ENCODE data around the gene C18orf32.
A peak's percentile ranks its signal among the peaks of the same experiment; 100 is the strongest.
"Not testable (repeated sequence)": the region's sequence is repeated elsewhere in the genome, so short reads cannot be mapped to it uniquely, and the experiment has no call there.

The C18orf32 gene

DNA sequence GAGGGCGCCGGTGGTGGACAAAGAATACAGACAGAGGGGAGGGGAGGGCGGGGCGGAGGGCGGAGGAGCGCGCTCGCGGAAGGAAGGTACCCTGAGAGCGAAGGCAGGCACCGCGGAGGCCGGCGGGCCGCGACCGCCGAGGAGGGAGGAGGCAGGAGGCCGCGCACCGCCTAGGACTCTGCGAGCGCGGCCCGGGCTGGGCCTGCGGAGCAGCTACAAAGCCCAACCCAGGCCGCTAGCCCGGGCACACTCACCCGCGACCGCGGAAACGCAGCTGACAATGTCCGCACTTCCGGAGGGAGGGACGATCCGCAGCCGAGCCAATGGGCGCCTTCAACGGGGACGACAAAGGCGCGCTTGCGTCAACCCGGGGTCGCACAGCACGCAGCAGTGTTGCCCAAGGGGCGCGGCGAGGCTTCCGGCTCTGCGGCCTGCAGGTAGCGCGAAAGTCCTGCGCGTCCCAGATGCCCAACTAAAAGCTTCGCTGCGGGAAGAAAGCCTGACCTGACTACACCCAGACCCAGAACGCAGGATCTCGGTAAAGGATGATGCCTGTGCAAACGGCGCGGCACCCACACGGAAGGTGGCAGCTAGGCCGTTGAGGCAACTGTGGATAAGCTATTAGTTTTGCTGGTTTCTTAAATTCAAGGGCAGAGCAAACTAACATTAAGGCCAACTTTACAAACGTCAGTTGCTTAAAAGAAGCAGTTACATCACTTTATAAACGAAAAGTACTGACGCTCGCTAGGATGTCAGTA, at the start of gene C18orf32:
TSS of gene C18orf32 (minus strand) at position 282 of the 758 bp plus-strand sequence. CDS start 3,486 bp downstream, outside the sequence.
- peak; percentile 15 for DNase-seq

DNA sequence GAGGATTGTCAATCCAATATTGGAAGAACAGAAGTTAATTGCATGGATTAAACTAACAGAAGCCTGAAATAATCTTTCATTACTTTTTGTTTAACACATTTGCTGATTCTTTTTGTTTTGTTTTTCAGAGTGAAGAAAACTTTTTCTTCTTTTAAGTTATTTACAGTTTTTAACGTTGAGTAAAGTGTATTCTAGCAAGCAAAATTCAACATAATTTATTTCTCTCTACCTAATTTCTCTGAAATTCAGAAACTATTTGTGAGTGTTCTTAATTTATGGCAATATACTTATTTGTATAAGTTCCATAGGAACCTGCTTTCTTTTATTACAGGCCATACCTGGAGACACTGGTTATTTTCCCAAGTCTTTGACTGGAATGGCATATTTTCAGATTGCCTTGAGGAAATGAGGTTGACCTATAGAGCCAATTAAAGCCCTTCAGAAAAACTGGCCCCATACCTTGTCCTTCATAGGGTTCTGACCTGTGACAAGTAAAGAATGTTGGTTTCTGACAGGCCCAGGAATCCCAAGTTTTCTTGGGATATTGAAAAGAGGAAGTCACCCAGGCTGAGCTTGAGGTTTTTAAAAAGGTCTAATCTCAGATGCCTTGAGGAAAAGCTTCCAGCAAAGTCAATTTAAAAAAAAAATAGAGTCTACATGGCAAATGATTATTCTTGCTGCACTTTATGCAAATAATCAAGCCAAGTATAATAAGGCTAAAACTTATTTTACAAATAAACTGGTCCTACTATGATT, 48.0 kb upstream of the C18orf32 start:
- no peak for DNase-seq

DNA sequence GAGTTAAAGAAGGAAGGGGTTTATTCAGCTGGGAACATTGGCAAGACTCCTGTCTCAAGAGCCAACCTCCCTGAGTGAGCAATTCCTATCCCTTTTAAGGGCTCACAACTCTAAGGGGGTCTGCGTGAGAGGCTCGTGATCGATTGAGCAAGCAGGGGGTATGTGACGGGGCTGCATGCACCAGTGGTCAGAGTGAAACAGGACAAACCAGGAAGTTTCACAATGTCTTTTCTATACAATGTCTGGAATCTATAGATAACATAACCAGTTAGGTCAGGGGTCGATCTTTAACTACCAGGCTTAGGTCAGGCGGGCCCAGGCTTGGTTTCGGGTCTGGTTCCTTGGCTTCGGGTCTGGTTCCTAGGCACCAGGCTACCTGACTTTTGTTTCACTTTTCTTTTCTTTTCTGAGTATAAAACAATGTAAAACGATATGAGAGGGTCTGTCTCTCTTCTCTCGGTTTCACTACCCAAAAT, 44.7 kb upstream of the C18orf32 start:
- DNase-seq = no peak

DNA sequence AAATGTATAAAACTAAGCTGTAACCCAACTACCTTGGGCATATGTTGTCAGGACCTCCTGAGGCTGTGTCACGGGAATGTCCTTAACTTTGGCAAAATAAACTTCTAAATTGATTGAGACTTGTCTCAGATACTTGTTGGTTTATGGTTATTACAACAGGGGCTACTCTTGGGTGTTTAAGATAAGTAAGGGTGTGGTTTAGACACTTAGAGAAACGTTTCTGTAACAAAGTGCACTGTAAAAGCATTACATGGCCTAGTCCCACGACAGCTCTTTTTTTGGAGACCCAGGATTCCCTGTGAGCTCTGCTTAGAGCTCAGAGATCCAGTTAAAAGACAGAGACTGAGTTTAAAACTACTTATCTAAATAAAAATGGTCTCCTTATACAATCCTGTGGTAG, 42.6 kb upstream of the C18orf32 start:
- DNase-seq = no peak

DNA sequence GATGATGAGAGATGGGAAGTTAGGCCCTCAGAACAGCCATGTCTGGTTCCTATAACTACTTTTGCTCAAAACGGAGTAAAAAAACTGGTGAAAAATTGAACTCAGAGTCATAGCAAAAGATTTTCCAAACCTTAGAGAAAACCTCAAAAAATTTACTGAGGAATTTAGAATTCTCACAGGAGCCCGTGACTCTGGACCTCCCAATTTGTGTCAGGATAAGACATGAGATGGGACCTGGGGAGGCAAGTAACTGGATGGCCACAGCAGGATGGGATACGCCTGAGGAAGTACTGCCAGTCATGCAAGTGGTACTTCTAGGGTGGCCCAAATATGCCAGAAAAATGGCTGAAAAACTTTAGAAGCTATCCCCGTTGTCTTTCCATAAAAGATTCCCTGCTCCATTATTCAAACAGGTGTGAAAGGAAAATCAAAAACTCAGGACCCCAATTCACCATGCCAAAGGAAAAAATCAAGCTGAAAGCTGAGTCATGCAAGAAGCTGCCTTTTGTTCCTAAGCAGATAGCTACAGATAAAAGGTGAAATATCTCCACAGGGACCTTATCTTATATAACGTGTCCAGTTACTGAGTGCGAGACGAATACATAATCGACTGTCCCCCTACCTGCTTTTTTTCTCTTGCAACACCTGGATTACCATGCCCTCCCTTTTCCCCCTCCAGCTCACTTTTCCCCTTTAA, 40.7 kb upstream of the C18orf32 start:
- DNase-seq = no peak

DNA sequence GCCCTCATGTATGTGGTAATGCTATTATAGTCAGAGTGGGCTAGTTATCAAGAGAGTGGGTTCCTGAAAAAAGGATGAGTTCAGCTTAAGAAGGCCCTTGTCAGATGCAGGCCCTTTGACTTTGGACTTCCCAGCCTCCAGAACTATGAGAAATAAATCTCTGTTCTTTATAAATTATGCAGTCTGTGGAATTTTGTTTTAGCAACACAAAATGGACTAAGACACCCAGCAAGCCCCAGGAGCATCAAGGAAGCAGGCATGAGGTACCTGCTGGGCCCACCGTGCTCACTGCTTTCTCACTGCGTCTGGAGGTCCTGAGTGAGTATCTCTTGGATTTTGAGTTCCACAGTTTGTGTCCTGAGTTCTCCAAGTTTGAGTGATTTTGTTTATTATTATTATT, 38.9 kb upstream of the C18orf32 start:
- DNase-seq = no peak

DNA sequence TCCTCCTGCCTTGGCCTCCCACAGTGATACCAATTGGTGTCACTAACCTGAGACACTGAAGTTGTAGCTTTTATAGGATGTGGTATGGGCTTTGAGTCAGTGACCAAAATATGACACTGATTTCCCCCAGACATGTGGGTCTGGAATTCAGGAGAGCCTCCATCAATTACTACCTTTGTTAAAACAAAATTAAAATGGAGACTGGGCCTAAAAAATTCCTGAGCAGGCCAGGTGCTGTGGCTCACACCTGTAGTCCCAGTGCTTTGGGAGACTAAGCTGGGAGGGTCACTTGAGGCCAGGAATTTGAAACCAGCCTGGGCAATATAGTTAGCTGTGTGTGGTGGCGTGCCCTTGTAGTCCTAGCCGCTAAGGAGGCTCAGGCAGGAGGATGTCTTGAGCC, 37.9 kb upstream of the C18orf32 start:
- DNase-seq = no peak

DNA sequence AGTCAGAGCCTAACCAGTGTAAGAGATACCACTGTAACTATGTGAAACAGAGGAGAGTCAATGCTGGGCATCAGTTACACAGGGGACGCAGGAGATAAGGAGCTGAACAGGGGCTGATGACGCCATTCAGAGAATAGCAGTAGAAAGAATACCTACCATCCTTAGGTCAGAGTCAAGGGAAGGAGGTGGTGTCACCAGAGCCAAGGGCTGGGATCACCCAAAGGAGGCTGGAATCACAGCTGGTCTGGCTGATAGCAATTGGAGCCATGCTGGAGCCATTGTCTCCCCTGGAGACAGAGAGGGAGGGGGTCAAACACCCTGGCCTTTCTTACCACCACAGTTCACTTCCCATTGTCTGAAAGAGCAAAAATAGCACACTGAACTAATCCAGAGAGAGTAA, 37.3 kb upstream of the C18orf32 start:
- DNase-seq = no peak

DNA sequence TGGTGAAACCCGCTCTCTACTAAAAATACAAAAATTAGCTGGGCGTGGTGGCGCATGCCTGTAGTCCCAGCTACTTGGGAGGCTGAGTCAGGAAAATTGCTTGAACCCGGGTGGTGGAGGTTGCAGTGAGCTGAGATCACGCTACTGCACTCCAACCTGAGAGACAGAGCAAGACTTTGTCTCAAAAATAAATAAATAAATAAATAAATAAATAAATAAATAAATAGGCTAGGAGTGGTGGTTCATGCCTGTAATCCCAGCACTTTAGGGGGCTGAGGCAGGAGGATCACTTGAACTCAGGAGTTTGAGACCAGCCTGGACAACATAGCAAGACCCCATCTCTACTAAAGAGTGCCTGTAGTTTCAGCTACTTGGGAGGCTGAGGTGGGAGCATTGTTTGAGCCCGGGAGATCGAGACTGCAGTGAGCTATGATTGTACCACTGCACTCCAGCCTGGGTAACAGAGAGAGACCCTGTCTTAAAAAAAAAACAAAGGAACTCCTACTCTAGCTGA, 36.6 kb upstream of the C18orf32 start:
- DNase-seq = not testable (repeated sequence)

DNA sequence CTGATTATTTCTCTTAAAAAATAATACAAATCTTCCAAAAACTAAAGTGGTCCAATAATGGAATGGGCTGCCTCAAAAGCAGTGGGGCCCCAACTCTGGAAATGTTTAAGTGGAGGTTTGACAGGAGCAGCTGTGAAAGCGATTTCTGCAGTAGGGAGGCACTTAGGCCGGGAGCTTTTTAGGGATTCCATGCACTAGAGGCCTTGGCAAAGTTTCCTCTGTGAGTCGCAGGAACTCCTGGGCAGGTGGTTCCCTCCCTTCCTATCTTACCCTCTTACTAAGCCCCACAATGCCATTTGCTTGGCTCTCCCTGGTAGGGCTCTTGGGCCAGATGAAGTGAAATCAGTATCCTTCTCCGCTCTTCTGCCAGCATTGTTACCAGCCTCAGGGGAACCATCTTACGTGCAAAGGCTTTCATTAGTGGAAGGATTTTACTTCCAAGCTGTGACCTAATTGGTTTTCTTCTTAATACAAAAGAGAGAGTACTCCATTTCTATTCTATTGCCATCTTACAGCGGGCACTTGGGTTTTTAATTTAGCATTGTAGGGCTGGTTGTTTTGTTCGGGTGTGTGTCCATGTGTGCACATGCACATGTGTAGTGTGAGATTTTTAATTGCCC, 34.3 kb upstream of the C18orf32 start:
- peak; percentile 61 for DNase-seq

DNA sequence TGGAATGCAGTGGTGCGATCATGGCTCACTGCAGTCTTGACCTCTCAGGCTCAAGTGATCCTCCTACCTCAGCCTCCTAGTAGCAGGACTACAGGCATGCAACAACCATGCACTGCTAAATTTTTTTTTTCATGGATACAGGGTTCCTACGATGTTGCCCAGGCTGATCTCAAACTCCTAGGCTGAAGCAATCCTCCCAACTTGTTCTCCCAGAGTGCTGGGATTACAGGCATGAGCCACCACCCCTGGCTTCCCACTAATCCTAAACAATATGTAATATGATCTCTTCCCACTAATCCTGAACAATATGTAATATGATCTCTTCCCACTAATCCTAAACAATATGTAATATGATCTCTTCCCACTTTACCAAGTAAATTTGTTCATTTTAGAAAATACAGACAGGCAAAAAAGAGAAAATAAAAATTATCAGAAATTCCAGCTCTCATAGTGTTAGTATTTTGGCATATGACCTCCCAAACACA, 33.7 kb upstream of the C18orf32 start:
- no peak for DNase-seq

DNA sequence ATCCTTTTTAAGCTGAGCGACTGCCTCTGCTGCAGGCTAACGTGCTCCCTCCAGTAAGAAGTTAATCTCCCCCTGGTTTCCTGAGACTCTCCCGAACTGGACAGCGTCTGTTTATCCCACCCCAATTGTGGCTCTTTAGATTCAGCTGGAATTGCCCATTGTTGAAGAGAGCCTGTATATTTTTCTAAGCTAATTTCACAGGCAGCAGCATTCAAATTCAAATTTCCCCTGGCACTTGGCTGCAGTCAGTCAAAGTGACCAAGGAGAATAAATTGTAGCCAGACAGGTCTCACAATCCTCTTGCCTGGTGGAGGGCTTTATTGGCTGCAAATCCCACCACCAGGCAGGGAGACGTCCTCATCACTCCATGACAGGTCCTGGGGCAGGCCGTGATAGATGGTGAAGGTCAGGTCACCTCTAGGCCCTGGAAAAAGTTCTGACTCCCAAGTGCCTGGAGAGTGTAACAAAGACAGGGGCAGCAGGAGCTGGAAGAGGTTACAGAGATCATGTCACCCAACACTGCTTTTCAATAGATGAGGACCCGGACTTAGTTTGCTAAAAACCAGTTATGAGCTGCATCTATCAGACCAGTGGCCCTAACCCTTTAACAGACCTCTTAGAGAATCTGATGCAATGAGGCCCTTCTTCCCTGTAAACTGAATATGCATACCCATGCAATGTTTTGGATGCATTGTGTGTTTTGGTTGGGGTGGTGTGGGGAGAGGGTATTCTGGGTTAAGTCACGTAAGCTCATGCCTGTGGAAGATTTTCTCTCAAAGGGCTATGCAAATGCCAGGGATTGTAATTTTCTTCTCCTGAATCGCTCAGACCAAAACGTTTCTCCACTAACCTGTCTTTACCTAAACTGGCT, 32.3 kb upstream of the C18orf32 start:
- DNase-seq = no peak

DNA sequence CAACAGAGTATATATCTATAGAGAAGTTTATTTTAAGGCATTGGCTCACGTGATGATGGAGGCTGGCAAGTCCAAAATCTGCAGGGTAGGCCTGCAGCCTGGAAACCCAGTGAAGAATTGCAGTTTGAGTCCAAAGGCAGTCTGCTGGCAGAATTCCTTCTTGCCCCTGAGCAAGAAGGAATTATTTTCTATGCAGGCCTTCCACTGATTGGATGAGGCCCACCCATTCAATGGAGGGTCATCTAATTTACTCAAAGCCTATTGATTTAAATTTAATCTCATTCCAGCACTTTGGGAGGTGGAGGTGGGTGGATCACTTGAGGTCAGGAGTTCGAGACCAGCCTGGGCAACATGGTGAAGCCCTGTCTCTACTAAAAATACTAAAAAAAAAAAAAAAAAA, 30.4 kb upstream of the C18orf32 start:
- DNase-seq = no peak

DNA sequence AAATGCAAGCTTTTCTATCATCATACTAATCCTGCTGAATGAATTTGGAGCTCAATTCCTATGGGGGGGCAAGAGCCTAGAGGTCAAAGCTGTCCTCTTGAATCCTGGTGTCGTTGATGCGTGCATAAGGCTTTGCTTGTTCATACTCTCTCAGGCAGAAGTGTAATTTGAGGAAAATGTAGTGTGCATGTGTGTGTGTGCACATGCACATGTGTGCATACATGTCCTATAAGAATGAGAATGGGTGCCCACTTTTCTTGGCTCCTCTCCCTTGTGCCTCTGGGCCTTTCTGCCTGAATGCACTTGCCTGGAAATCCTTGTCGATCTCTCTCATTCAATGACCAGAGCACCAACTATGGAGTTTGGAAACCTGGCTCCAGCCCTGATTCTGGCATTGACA, 28.5 kb upstream of the C18orf32 start:
- DNase-seq = no peak

DNA sequence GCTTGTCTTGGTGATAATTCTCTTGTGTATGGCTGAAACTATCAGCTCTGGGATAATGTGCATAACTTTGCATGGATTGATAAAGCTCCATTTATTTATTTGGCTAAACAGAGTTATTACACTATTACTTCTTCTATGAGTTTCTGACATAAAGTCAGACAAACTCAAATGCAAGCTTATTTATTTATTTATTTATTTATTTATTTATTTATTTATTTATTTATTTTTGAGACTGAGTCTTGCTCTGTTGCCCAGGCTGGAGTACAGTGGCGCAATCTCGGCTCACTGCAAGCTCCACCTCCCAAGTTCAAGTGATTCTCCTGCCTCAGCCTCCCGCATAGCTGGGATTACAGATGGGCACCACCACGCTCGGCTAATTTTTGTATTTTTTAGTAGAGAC, 28.0 kb upstream of the C18orf32 start:
- DNase-seq = not testable (repeated sequence)

DNA sequence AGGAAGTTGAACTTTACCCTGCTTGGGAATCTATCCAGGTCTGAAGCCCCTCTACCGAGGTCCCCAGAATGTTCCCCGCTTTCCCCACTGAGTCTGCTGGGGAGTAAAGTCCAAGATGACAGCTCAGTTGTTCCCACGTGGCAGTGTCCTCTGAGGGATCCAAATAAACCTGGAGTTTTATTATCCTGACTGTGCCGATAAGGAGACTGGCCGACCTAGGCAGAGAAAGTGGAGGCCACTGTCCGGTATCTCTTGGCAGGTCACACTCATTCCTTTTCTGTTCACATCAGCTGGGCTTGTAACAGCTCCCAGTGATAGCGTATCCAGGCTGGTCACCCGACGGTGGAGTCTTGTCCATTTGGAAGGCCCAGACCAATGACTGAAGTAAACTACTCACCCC, 27.5 kb upstream of the C18orf32 start:
- DNase-seq = no peak

DNA sequence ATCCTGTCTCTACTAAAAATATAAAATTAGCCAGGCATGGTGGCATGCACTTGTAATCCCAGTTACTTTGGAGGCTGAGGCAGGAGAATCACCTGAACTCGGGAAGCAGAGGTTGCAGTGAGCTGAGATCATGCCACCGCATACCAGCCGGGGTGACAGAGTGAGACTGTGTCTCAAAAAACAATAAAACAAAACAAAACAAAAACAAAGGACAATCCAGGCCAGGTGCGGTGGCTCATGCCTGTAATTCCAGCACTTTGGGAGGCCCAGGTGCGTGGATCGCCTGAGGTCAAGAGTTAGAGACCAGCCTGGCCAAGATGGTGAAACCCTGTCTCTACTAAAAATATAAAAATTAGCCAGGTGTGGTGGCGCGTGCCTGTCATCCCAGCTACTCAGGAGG, 25.8 kb upstream of the C18orf32 start:
- DNase-seq = not testable (repeated sequence)

DNA sequence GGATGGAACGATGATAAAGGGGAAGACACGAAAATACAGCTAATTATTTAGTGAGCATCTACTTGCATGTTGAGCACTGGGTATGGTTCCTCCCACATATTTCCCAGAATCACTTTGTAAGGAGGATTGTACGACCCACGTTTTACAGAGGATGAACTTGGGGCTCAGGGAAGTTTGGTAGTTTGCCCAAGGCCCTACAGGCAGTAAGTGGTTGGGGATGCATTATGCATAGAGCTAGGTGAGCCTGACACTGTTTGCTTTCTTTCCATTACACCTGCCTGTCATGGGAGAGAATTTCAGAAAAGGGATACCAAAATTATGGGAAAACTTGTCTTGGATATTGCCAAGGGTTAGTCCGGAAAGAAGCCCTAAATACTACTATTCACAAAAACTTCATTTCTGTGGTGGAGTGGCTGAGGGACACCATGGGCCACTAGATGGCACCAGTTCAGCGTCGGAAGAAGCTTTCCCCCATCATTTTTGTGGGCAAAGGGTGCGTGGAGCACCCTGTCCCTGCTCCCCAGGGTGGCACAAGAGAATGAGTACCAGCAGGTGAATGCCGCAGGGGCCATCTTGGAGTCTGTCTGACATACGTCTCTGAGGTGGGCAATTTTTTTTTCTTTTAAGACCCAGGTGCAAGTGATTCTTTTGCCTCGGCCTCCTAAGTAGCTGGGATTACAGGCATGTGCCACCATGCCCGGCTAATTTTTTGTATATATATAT, 23.5 kb upstream of the C18orf32 start:
- no peak for DNase-seq

DNA sequence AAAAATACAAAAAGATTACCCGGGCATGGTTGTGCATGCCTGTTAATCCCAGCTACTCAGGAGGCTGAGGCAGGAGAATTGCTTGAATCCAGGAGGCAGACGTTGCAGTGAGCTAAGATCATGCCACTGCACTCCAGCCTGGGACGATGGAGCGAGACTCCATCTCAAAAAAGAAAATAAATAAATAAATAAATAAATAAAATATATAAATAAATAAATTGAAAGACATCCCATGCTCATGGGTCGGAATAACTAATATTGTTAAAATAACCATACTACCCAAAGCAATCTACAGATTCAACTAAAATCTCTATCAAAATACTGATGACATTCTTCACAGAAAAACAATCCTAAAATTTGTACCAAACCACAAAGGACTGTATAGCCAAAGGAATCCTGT, 19.4 kb upstream of the C18orf32 start:
- not testable (repeated sequence) for DNase-seq

DNA sequence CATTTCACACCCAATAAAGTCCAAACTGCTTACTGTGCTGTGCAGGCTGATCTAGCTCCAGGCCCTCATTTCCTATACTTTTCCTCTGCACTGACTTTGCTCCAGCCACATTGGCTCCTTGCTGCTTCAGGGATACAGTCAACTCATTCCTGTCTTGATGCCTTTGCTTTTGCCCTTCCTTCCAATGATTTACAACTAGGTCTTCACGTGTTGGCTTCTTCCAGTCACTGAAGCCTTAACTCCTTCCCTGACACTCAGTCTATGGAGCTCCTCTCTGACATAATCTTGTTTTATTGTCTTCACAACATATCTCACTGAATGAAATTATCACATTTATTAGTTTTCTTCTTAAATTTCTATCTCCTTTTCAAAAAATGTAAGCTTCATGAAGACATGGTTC, 16.9 kb upstream of the C18orf32 start:
- no peak for DNase-seq

All from NCI-H187 treated with DMSO at 0.1 percent for 48 hours (cell line).